ENCODE measurements around the gene ADAMTS10.
"Not testable (repeated sequence)": the region's sequence is repeated elsewhere in the genome, so short reads cannot be mapped to it uniquely, and the experiment has no call there.

ADAMTS10 gene

DNA sequence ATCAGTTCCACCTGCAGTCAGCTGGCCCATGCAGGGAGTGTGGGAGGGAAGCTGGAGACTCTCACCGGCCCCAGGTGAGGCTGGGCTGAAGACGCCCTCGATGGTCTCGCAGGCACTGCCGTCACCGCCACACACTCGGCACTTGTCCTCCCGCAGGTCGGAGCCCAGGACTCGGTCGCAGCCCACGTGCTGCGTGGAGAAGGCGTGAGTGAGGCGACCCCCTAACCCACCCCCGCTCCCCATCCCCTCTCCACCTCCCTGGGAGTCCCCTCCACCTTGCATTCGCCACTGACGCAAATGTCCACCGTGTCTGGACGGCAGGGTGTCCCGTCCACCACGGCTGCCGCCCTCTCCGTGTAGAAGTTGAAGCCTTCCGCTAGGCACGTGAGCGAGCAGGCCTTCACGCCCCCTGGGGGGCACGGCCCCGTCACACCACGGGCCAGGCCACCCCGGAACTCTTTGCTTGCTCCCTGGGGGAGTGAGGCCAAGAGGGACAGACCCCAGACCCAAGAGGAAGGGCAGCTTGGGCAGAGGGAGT lies 21.3 kb downstream of the ADAMTS10 start:
- FAIRE-seq: no peak

DNA sequence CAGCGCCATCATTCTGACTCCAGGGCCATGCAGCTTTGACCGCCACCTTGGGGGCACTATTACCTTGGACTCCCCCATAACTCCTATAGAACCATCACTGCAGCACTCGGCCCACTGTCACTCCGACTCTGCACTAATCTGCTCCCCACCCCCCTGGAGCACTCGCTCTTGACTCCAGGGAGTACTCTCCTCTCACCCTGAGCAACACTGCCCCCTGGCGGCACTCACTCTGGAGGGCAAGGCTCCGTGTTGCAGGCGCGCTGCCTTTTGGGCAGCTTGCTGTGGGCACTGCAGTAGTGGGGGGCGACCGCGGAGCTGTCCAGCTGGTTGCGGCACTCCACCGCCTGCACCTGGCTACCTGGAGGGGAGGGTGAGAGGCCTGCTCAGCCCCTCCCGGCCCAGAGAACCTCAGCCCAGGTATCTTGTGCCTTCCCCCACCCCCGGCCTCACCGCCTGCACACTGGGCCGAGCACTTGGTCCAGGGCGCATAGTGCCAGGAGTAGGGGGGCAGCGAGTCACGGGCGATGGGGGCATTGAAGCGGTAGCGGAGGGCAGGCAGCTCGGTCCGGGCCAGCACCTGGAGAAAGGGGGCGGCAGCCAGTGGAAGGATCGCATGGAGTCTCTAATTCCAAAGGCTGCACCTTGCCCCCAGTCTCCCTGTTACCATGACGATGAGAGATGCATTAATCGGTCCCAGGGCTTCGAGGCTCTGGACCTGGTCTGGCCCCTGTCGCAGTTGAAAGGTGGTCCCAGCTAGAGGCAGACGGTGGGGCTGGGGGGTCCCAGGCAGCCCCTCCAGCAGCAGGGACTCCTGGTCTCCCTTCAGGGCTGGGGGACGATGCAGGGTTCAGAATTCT lies 24.4 kb downstream of the ADAMTS10 start:
- no peak for FAIRE-seq

DNA sequence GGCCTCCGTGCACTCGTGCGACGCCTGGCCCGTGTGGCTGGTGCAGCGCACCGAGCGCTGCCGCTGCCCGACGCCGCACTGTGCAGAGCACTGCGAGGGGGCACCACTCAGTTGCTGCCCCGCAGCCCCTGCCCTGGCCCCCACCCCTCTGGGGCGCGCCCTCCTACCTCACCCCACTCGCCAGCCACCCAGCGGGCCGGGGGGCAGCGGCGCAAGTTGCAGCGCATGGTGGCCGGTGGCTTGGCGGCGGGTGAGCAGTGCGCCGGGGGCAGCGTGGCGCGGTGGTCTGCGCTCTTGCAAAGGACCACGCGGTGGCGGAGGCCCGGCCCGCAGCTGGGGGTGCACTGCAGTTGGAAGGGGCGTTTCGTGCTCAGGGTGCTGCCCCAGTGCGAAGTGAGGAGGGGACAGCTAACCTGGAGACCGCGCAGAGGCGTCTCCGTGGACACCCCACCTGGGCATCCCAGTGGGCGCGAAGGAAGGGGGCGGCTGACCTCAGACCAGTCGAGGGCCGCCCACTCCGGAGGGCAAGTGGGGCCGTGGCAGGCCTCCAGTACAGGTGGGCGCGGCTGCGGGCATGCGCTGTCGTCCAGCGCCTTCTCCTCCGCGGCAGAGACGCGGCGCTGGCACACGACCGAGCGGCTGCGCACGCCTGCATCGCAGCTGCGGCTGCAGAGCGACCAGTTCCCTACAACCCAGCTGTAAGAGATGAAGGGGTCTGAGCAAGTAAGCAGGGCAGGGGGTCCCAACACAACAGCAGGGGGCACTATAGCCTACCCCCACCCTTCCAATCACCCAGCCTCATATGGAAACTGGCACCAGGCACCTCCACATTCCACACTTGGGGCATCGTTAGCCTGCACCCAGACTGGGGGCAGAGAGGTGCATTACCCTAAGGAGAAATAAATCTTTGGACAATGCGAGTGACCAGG lies 25.3 kb downstream of the ADAMTS10 start:
- no peak for FAIRE-seq

DNA sequence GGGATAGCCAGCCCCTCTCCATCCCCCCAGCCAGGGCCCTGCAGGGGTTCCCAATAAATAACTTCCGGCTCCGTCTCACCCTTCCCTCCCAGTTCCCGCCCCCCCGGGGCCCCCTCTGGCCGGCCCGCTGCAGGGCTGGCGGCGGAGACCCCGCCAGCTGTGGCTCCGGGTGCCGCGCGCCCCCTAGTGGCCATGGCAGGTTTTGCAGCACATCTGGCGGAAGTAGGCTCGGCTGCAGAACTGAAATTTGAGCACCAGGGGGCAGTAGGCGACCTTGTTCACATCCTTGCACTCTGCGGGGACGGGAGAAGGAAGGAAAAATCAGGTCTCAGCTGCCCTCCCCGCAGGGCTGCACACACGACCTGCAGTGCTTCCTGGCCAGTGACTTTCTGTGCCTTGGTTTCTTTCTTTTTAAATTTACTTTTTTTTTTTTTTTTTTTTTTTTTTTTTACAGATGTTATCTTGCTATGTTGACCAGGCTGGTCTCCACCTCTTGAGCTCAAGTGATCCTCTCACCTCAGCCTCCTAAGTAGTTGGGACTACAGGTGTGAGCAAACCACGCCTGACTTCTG lies 29.7 kb downstream of the ADAMTS10 start:
- no peak for FAIRE-seq

DNA sequence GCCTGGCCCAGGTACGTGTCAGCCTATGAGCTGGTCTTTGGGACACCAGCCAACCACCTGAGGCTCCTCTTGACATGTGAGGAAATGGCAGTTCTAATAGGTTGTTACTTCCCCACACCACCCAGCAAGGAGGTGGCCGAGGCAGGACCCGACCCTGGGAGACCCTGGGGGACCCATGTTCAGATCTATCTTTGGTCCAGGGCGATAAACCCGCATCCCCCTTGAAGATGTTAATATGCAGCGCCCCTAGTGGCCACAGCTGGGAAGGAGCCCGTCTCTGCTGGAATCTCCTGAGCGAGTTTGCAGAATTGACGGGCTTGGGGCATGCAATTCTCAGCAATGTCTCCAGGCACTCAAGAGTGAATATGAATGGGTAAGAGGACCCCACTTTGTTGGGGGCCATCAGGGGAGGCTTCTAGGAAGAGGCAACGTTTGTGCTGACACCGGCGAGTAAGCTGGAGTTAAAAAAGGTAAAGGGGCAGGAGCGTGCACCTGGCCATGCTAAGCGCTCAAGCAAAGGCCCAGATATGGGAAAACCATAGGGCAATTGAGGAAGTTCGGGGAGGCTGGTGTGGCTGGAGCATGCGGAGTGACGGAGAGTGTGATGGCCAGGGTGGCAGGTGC lies 31.8 kb downstream of the ADAMTS10 start:
- no peak for FAIRE-seq

DNA sequence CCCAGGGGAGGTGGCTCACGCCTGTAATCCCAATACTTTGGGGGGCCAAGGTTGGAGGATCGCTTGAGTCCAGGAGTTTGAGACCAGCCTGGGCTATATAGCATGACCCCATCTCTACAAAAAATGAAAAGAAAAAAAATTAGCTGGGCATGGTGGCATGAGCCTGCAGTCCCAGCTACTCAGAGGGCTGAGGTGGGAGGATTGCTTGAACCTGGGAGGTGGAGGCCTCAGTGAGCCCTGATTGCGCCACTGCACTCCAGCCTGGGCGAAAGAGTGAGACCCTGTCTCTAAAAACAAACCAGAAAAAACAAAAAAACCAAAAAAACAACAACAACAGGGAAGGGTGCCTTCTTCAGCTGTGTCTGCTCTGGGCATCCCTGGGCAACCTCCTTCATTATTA lies 32.8 kb downstream of the ADAMTS10 start:
- FAIRE-seq: no peak

DNA sequence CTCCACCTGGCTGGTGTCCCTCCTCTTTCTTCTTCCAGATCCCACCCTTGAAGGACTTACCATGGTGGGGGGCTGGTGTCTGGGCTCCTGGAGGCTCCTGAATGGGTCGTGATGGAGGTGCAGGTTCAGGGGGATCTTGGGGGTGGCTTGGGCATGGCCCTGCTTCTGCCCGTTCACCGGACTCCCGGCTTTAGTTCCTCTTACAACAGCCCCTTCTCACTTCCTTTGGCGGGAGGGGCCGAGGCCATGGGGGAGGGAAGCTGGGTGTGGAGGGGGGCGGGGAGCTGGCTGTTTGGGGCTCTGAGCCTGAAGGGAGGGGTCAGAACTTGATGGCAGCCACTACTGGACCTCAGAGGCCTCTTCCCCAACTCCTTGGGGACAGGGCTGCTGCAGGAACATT lies 33.3 kb downstream of the ADAMTS10 start, which contains the start of gene MYO1F:
Gene MYO1F (minus strand): TSS at position 196 of the 400 bp plus-strand sequence. CDS start 133 bp downstream, at position 63.
- FAIRE-seq: no peak

DNA sequence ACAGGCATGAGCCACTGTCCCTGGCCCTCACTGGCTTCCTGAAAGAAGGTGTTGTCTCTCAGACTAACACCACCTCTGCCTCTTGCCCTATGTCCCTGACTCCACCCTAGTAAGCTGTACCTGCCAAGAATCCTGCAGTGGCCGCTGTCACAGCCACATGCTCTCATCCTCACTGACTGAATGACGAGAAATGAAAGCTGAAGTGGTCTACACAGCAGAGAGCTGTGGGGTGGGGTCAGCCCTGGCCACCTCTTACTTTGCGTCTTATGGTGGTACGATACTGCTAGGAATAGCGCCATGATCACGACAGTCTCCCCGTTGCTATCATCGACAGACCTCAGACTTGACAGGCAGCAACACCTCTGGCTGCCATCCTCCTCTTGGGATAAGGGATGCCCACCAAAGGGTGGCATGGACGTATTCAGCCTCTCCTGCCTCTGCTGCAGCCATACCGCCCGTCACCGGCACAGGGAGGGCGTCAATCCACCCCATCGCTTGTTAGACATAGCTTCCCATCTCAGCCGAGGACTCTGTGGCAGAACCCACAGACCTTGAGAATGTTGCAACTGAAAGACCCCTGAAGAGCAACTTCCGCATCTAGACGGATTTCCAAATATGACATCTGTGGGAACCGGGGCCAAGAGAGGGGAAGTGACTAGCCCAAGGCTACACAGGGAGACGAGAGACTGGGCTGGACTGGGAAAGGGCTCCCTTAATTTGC lies 34.1 kb downstream of the ADAMTS10 start:
- no peak for FAIRE-seq

DNA sequence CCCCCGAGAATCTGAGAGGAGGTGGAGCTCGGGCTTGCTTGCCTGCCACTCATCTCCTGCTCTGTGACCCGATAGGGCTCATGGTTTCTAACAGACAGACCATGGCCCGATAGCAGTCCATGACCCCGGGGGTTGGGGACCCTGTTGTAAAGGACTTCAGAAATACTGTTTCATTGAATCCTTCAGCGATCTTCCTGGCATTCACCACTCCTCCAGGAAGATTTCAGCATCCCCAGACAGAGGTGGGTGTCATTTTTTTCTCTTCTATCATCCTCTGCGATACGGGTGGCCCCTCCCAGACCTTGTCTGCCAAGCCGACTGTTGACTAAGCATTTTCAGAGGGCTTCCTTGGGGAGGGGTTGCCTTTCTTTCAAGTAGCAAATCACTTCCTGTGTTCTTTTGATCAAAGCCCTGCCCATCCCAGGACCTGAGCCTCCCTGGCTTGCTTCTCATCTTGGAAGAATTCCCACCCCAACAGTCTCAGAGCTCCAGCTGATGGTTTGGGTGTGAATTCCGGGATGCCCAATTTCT lies 35.0 kb downstream of the ADAMTS10 start:
- FAIRE-seq: no peak

DNA sequence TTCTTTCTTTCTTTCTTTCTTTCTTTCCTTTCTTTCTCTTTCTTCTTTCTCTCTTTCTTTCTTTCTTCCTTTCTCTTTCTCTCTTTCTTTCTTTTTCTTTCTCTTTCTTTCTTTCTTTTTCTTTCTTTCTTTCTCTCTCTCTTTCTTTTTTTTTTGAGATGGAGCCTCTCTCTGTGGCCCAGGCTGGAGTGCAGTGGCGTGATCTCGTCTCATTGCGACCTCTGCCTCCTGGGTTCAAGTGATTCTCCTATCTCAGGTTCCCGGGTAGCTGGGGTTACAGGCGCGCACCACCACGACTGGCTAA lies 35.9 kb downstream of the ADAMTS10 start:
- not testable (repeated sequence) for FAIRE-seq

DNA sequence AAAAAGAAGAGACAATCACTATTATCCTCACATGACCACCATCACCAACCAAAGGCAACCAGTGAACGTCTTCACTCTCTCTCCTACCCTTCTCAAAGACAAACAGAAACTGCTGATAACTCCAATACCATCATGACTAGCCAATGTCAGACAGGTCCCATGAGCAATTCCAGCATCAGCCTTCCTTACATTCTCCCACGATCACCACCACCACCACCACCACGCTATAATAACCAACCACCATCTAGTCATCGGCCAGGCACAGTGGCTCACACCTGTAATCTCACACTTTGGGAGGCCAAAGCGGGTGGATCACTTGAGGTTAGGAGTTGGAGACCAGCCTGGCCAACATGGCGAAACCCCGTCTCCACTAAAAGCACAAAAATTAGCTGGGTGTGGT lies 37.2 kb downstream of the ADAMTS10 start:
- FAIRE-seq: no peak

DNA sequence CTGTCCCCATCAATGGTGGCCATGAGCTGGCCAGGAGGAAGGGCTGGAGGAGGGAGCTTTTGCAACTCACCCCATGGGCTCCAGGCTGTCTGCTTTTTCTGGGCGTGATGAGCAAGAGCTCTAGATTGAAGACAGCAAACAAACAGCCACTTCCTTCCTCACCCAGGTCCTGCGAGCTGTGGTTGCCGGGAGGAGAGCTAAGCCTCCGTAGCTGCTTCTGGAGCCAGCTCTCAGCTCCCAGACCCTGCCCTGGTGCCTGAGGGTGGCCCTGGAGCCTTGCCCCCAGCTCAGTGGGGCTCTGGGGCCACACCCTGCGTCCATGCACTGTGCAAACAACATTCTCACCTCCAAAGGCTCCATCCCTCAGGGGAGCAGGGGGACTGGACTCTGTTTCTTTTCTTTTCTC lies 39.5 kb downstream of the ADAMTS10 start:
- no peak for FAIRE-seq

DNA sequence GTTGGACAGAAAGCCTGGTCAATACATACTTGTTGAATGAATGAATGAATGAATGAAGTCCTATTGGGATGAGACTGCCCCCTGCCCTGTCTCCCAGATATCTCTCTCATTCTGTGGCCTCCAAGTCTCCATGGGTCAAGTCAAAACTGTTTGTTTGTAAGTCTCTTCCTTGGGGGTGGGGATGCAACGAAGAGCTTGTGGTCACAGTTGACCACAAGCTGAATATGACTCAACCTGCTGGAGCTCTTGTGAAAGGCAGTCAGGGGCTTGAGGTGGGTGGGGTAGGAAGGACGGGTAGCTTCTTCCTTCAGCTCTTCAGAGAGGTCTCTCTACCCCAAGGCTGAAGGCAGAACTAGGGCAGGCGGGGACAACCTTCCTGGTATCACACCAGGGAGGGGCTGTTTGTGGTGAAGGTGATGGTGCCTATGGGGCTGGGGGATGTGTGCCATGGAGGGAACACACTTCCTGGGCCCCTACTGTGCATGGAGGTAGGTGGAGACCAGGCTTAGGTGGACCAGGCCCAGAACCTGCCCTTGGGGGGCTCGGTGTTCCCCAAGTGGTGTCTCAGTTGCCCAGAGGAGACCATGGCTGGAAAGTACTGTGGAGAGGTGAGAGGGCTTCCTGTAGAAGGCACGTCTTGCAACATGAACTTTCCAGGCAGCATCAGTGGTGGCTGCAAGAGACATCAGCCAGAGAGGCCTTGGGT lies 41.3 kb downstream of the ADAMTS10 start:
- no peak for FAIRE-seq

DNA sequence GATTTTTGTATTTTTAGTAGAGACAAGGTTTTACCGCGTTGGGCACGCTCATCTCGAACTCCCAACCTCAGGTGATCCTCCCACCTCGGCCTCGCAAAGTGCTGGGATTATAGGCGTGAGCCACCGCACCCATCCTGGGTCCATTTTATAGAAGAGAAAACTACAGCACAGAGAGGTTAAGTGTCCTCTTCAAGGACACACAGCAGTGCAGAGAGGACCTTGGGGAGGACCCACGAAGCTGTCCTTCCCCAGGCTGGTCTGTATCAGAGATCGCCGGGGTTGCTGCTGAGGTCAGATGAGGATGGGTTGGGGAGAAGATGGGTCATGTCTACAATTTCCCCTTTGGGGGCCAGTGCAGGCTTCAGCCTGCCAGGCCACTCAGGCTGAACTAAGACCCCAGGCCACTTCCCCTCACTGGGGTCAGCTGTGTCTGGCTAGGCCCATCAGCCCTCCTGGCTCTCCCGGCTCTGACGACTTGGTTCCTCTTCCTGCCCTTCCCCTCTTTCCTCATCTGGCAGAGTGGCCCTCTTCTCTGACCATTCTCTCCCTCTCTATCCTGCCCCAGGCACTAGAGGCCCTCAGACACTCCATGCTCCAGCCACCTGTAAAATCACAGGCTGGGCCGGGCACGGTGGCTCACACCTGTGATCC lies 42.9 kb downstream of the ADAMTS10 start:
- FAIRE-seq: no peak

DNA sequence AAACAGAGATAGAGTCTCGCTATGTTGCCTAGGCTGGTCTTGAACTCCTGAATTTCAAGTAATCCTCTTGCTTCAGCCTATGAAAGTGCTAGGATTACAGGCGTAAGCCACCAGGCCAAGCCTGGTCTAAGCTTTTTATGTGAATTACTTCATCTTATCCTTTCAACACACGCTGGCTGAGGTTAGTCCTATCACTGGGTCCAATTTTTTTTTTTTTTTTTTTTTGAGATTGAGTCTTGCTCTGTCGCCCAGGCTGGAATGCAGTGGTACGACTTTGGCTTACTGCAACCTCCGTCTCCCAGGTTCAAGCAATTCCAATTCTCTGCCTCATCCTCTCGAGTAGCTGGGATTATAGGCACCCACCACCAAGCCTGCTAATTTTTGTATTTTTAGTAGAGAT lies 43.7 kb downstream of the ADAMTS10 start:
- FAIRE-seq: no peak

DNA sequence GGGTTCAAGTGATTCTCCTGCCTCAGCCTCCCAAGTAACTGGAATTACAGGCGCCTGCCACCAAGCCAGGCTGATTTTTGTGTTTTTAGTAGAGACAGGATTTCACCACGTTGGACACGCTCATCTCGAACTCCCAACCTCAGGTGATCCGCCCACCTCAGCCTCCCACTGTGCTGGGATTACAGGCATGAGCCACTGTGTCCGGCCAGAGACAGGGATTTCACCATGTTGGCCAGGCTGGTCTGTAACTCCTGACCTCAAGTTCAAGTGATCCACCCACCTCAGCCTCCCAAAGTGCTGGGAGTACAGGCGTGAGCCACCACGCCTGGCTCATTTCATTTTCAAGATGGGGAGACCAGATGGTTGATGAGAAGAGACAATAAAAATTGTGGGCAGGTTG lies 45.6 kb downstream of the ADAMTS10 start:
- FAIRE-seq: not testable (repeated sequence)

DNA sequence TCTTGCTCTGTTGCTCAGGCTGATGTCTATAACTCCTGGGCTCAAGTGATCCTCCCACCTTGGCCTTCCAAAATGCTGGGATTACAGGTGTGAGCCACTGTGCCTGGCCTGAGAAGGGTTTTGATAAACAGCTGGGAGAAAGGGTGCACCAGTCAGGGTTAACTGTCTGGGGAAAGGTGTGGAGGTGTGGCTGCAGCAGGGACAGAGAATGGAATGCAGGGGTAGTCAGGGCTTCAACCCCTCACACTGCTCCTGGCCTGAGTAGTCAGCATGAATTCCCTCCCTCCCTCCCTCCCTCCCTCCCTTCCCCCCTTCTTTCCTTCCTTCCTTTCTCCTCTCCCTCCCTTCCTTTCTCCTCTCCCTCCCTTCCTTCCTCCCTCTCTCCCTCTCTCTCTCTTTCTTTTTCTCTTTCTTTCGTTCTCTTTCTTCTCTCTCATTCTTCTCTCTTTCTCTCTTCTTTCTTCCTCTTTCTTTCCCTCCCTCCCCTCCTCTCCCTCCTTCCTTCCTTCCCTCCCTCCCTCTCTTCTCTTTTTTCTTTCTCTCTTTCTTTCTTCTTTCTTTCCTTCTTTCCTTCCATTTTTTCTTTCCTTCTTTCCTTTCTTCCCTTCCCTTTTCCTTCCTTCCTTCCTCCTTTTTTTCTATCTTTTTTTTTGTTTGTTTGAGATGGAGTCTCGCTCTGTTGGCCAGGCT lies 49.3 kb downstream of the ADAMTS10 start:
- FAIRE-seq: no peak

DNA sequence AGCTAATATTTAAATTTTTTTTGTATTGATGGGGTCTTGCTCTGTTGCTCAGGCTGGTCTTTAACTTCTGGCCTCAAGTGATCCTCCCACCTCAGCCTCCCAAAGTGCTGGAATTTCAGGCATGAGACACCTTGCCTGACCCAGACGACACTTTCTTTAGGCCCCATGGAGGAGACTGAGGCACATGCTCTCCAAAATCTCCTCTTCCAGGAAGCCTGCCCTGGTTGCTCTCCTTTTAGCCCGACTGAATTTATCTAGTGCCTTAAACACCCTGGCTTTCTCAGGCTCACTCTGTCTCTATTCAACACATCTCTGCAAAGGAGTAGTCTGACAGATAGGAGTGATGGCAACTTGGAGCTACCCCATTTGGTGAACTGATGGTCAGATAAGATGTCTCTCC lies 52.2 kb downstream of the ADAMTS10 start:
- no peak for FAIRE-seq

DNA sequence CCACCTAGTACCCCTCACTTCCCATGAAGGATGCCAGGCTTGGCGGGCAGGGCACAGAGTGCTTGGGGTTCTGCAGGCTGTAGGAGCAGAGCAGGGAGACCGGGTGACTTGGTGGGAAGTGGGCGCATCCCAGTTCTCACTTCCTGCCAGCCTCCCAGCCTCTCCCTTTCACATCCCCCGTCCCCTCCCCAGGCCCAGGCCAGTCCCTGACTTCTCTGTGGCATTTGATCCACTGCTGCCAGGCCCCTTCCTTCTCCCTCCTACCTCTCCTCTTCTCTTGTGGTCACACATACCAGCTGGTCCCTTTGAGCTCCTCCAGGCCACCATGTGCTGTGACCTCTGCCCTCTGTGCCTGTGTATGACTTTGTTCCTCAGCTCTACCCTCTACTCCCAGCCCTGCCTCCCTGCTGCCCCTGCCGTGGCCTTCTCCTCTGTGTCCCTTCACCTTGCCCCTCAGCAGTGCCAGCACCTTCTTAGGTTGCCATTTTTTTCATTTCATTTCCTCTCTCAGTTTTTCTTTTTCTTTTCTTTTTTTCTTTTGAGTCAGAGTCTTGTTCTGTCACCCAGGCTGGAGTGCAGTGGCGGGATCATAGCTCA lies 52.8 kb downstream of the ADAMTS10 start:
- FAIRE-seq: no peak

DNA sequence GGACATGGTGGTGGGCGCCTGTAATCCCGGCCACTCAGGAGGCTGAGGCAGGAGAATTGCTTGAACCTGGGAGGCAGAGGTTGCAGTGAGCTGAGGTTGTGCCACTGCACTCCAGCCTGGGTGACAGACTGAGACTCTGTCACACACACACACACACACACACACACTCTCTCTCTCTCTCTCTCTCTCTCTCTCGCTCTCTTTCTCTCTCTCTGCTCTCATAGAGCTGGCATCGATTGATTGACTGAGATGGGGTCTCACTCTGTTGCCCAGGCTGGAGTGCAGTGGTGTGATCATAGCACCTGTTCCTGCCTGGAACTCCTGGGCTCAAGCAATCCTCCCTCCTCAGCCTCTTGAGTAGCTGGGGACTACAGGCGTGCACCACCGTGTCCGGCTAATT lies 56.8 kb downstream of the ADAMTS10 start:
- FAIRE-seq: not testable (repeated sequence)
